RWPE1 (cell line): Measurements from ENCODE around the gene STT3B.

Source experiments
- CTCF ChIA-PET: fragments of 350-600 bp; sonication (Branson Sonifier 250); formaldehyde crosslinking; extraction: SDS; loops from one replicate; lab custom pipeline; 2021; lab: Yijun Ruan, JAX
- POLR2A ChIA-PET: fragments of 400-600 bp; formaldehyde crosslinking; extraction: SDS; loops from one replicate; lab custom pipeline; 2020; ENCODE audit warnings: antibody characterized with exemption; ENCODE audit not compliant: low non-redundant PET; lab: Yijun Ruan, JAX
- DNase-seq: peaks from one replicate; pipeline ENCODE4 v3.0.0; 2012; ENCODE audit warnings: low spot score
- H3K27ac ChIP-seq: fragments of 450-650 bp; 2 replicates; pipeline ENCODE4 v1.5.1; 2017
- CTCF ChIP-seq: fragments of 450-650 bp; conservative IDR thresholded peaks from 2 replicates; pipeline ENCODE4 v1.5.1; 2017; ENCODE audit warnings: low read depth, mild to moderate bottlenecking

STT3B gene

GRCh38 chr3:31491660-31492059 lies 41.1 kb upstream of the STT3B start:
- no peak for DNase-seq
- ChIA-PET CTCF (no interaction called here), POLR2A (no interaction called here)
- no peak overlapping the region for H3K27ac ChIP-seq
- TF ChIP-seq CTCF: no peak

GRCh38 chr3:31493149-31493548 lies 39.6 kb upstream of the STT3B start:
- POLR2A ChIA-PET: no interaction called here
- TF ChIP-seq CTCF: no peak
- H3K27ac ChIP-seq: no peak overlapping the region
- DNase-seq: no peak
- CTCF ChIA-PET: no interaction called here

- CTCF ChIA-PET: no interaction called here
- no peak for DNase-seq
- POLR2A ChIA-PET: no interaction called here
- TF ChIP-seq CTCF: no peak
- no peak overlapping the region for H3K27ac ChIP-seq
These were observed 36.6 kb upstream of the STT3B start for GRCh38 chr3:31495971-31496665.

DNA sequence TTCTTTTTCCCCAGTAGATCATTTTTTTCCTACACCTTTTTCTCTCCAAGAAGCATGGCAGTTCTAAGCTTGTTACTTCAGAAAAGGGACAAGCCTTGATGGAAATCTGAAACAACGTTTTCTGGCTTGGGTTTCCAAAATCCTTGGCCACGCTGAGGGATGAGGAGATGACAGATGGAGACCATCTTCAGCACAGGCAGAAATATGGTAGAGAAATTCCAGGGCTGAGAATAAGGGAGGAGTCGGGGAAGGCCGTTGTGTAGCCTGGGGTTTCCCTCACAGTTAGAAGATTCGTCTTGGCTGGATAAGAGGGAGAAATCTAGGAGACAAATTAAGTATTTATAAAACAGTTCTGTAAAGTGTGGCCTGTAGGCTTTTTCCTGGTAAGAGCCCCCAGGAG lies 33.9 kb upstream of the STT3B start:
- POLR2A ChIA-PET: no interaction called here
- no peak for TF ChIP-seq CTCF
- CTCF ChIA-PET: no interaction called here
- H3K27ac ChIP-seq: no peak overlapping the region
- DNase-seq: no peak

GRCh38 chr3:31499281-31499680 lies 33.4 kb upstream of the STT3B start:
- H3K27ac ChIP-seq: no peak overlapping the region
- CTCF ChIA-PET: no interaction called here
- DNase-seq: no peak
- no peak for TF ChIP-seq CTCF
- POLR2A ChIA-PET: no interaction called here

GRCh38 chr3:31502803-31503221 lies 29.9 kb upstream of the STT3B start:
- ChIA-PET CTCF (no interaction called here), POLR2A (no interaction called here)
- no peak overlapping the region for H3K27ac ChIP-seq
- DNase-seq: no peak
- TF ChIP-seq CTCF: no peak
